GM19468 (cell line): ENCODE results near the gene PXT1.
"Not testable (repeated sequence)": the region's sequence is repeated elsewhere in the genome, so short reads cannot be mapped to it uniquely, and the experiment has no call there.

Experiments
- ATAC-seq: cut with Tn5 transposase; IDR thresholded peaks from one replicate; pipeline ENCODE4 v1.9.1; 2021; ENCODE audit warnings: mild to moderate bottlenecking, moderate library complexity, moderate number of reproducible peaks; ENCODE audit not compliant: unreplicated experiment; ENCODE audit errors: extremely low read depth

The PXT1 gene, protein sequence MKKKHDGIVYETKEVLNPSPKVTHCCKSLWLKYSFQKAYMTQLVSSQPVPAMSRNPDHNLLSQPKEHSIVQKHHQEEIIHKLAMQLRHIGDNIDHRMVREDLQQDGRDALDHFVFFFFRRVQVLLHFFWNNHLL

DNA sequence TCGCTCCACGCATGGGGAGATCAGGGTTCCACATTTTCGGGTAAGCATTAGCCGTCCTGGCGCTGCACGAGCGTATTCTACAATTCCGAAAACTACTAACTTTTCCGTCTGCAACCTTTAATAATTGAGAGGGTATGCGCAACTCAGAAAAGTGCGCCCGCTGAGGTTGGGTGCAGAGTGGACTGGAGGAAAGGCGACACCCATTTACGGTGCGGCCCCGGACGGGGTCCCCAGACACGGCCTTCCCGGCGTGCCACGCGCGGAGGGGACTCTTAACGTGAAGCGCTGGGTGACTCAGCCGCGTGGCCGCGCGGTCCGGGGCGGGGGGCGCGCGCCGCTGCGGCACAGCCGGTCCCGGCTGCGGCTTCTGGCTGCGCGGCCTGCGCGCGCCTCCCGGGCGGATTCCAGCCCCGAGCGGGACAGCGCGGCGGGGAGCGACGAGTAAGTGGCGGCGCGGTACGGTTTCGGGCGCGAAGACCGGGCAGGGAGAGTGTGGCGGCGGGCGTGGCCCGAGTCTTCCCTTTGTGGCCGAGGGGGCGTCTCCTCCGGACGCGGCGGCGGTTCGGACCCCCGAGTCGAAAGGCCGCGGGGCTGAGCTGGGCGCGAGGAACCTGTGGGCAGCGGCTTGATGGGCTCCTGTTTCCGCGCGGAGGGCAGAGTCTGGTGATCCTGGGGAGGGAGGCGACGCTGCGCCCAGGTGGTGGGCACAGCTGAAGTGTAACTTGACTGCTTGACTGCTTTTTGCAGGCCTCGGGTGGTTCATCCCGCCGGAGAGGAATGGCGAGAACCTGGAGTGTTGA lies at the start of gene PXT1, which contains the start of gene KCTD20:
Gene PXT1 (minus strand): TSS at position 184 of the 800 bp plus-strand sequence. CDS start 16,772 bp downstream, outside the sequence.
Gene KCTD20 (plus strand): TSS at position 330 of the 800 bp plus-strand sequence. CDS start 27,098 bp downstream, outside the sequence.
- ATAC-seq, result peak; percentile 61

DNA sequence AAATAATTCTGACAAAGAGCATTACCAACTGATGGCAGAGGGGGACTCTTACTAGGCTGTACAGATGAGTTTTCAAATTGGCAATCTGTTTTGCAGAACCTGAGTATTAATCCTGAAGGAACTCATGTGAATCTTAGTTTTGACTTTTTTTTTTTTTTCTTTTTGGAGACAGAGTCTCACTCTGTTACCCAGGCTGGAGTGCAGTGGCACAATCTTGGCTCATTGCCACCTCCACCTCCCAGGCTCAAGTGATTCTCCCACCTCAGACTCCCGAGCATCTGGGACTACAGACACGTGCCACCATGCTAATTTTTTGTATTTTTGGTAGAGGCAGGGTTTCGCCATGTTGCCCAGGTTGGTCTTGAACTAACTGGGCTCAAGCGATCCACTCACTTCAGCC lies 49.4 kb upstream of the PXT1 start:
- ATAC-seq, result no peak

DNA sequence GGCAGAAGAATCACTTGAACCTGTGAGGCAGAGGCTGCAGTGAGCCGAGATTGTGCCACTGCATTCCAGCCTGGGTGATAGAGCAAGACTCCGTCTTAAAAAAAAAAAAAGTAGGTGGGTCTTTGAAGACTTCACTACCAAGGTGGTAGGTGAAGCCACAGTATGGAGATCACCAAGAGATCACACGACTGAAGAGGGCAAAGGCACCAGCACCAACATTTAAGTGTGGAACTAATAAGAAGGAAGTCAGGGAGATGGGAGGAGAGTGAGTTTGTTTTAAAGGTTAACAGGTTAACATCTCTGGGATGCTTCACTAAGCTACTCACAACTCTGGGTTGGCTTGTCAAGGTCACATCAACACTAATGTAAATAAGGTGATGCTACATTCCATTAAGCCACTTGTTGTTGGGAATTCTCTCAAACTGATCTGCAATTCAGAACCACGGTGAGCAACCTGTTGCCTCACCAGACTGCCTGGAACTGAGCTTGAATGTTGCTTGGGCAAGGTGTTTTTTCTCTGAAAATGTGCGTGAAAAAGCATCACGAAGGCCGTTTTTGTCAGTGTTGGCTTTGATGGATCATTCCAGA lies 48.8 kb upstream of the PXT1 start:
- no peak for ATAC-seq

DNA sequence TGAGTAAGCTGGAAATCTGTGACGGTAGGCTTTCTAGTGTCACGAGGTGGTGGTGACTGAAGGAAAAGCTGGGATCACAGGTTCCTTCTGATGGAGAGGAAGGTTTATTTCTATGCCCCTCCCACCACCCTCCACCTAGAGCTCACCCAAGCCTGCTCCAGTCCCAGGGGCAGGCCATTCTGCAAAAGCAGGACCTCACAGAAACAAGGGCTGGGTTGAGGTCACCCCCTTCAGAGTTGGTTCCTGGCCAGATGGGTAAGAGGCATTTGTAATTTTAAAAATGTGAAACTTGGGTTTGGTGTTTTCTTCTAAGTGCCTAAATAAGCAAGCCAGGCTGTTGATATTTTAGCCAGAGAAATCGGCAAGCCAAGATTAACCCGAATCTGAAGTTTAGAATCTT lies 46.8 kb upstream of the PXT1 start:
- no peak for ATAC-seq

DNA sequence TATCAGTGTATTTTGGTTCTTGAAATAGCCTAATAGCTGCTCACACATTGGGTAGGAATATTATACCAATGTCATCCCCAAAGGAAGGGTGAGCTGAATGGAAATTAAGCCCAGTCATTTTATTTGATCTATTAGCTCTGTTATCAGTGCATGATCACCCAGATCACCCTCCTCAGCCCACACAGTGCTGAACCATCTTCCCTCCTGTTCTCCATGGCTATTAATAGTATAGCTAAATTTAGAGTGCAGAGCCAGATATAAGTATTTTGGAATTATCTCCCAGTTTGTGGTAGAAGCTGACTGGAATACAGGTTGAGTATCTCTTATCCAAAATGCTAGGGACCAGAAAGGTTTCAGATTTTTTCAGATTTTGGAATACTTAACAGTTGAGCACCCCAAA lies 45.6 kb upstream of the PXT1 start:
- no peak for ATAC-seq

DNA sequence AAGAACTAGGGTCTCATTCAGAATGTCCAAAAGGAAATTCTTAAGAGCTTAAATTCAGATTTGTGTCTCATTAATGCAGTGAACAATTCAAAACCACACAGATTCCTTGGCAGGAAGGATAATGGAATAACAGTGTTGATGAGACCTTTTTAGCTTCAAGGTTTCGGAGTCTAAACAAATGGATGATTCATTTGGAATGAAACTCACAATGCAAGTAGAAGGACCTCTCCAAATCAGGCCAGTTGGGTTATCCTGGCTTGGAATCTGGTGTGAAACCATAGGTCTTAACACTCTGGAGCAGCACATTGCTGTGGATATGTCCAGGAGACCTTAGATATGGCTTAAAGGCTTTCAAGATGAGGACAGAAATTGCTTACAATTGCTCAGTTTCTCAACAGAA lies 45.0 kb upstream of the PXT1 start:
- no peak for ATAC-seq

DNA sequence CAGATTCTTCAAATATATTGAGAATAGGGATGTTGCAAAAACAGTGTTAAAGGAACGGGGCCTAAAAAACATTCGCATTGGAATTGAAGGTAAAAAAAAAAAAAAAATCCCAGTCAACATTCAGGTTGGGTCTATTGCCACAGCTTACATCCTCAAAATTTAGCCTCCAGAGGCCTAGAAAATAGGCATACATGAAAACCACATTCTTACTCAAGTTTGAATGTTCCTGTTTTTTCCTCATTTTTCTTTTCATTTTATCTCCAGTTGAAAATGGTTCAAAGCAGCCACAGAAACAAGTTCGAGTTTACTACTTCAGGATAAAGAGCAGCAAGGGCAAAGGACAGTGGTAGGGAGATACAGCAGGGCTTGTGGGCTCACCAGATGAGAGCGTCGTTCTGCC lies 42.1 kb upstream of the PXT1 start:
- no peak for ATAC-seq

DNA sequence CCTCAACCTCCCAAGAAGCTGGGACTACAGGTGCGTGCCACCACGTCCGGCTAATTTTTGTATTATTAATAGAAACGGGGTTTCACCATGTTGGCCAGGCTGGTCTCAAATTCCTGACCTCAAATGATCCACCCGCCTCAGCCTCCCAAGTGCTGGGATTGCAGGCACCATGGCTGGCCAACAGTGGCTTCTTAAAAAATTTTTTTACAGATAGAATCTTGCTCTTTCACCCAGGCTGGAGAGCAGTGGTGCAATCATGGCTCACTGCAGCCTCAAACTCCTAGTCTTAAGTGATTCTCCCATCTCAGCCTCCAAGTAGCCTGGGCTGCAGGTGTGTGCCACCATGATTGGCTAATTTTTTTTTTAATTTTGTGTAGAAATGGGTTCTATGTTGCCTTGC lies 40.7 kb upstream of the PXT1 start:
- ATAC-seq, result not testable (repeated sequence)

DNA sequence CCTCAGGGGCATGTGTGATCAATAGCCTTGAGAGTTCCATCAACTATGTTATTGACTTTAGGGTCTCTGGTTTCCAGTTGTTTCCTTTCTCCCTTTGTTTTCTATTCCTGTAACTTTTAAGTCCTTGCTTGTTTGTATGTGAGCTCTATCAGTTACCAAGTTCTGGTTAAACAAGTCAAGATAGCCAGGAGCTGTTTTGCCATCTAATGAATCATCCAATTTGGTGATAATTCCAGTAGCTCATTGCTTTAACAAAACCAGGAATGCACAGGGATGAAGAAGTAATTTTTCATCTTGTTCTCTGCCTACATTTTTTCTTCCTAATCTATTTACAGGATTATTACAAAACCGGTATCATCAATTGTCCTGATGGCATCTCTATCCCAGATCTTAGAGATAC lies 36.6 kb upstream of the PXT1 start:
- no peak for ATAC-seq

DNA sequence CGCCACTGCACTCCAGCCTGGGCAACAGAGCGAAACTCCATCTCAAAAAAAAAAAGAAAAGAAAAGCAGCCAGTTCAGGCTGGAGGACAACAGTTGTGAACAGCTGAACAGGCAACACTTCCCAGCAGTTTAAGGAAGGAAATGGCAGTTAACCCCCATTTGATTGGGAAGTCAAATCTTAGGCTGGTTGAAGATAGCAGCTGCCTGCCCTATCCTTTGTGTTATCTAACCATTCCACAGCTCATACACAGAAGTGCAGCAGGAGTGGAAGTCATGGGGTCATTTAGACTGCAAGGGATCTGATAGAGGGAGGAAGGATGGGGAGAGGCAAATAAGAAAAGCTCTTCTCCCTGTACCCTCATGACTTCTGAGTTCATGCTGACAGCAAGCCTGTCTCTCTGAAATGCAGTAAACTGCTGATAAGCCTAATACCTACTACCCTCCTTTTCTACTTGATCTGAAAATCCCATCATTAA lies 35.4 kb upstream of the PXT1 start:
- ATAC-seq, result no peak

DNA sequence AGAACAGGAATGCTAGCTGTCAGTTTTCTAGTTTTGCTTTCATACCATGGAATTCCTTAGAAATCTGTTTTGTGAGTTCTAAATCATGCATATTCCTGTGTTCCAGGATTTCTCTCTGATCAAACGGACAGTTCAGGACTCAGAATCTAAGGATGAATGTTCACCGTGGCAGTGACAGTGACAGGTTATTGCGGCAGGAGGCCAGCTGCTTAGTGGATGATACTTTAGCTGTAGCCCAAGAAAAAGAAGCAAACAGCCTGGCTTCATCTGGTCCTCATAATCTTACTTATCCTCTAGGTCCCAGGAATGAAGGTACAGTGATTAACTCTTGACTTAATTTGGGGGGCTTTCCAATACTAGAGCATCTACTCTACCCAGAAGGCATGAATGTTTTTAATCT lies 27.3 kb upstream of the PXT1 start:
- no peak for ATAC-seq

DNA sequence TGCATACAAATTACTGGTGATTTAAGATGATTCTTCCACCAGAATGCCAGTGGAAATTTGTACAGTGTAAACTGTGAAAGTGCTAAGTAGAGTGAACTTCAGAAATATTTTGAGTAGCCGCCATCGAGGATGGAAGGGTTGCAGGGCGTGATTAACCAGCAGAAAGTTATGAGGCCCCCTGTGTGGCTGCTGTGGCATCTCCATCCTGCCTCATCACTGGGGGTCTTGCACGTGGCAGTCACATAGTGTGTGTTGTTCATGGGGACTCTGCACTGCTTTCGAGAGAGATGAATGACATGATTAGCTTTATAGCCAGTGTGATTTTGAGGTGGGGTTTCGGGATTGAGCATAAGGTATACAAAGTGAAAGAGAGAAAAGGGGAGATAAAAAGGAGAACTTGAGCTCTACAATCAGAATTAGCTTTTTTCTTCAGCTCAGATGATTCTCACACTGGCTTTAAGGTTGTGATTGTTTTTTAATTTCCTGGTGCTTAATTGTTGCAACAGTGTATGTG lies 26.6 kb upstream of the PXT1 start:
- no peak for ATAC-seq

DNA sequence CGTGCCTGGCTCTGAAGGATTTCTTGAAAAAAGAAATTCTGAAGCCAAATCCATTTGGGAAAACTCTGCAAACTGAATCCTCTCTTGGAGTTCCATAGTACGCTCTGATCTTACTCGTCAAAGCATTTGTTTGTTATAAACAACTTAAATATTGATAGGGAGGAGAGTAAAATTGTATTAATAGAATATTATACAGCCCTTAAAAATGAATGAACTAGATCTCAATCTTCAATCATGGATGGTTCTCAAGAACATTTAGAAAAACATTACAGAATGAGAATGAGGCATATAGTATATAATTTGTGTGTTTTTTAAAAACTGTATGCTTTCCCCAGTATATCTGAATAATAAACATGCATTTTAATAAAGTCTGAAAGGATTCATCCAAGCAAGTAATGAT lies 25.0 kb upstream of the PXT1 start:
- ATAC-seq, result no peak

DNA sequence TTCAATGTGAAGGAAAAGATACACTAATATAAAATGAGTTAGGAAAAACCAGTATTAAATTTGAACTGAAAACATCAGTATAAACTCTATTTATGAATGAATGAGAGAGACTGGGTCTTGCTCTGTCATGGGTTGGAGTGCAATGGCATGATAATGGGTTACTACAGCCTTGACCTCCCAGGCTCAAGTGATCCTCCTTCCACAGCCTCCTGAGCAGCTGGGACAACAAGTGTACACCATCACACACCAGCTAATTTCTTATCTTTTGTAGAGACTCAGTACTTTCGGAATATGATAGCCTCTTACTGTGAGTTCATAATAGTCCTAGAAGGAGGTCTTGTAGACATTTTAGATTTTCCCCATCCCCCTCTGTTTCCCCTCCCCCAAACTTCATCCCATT lies 21.6 kb upstream of the PXT1 start:
- no peak for ATAC-seq

DNA sequence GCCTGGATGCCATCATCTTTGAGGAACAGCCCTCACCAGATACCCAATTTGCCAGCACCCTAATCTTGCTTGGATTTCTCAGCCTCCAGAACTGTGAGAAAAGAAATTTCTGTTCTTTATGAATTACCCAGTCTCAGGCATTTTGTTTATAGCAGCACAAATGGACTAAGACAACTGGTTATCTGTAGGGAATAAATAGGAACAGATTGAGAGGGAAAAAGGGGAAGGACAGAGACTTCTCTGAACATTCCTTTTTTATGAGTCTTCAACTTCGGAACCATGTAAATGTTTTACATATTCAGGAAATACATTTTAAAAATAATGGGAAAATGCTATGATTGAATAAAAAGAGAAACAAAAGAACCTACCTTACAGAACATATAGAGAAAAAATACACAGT lies 21.0 kb upstream of the PXT1 start:
- ATAC-seq, result no peak

DNA sequence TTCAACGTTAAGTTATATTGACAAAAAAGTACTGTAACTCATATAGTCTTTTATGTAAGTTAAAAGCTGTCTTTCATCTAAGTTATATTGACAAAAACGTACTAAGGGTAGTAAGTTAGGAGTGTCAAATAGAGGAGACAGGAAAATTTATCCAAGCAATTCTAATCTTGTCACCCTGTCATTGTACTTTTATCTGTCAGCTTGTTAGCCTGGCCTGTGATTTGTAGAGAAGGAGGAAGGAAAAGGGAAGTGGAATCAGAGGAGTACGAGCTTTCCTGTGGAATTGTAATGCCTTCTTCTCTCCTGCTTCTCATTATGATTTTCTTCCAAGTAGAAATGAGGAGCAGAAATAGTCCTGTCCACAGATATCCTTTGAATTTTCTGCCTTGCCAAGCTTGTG lies 19.0 kb upstream of the PXT1 start:
- no peak for ATAC-seq

DNA sequence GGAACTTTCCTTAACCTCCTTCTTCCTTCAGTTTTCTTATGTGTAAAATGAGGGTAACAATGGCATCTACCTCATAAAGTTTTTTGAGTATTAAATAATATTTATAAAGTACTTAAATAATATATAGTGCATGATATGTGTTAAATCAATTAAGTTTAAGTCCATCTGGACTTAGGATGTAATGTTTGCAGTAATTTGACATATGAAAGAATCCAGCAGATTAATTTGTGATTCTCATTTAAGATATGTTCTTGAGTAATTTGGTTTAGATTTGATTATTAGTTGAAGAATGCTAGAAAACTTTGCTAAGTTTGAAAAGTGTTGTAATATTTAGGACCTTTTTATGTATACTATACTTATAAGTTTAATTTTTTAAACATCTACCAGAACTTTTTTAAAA lies 18.3 kb upstream of the PXT1 start:
- no peak for ATAC-seq

DNA sequence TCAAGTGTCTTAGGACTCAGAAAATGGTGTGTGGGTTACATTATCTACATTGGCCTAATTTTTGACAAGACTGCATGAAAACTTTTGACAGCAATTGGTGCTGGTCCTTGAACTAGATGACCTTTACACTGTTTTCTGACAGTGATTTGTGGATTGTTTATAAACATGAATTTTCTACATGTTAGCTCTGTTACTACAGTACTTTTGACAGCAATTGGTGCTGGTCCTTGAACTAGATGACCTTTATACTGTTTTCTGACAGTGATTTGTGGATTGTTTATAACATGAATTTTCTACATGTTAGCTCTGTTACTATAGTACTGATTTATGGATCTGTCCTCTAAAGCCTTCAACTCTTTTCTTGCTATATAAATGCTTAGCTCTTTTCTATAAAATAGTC lies 16.8 kb upstream of the PXT1 start:
- no peak for ATAC-seq

DNA sequence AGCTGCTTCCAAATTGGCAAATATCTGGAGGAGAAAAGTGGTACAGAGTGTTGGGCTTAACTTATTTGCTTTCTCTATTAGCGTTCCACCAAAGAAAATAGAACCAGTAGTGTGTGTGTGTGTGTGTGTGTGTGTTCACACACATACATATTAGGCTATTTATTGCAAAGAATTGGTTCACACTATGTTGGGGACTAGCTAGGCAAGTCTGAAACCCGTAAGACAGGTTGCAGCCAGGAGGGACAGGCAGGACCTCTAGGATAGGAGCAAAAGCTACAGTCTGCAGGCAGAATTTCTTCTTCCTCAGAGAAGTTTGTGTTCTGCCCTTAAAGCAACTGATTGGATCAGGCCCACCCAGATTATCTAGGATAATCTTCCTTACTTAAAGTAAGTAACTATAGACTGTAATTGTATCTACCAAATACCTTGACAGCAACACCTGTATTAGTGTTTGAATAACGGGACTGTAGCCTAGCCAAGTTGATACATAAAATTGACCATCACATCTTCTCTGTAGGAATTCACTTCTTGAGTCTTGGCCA lies 12.9 kb upstream of the PXT1 start:
- ATAC-seq, result no peak

DNA sequence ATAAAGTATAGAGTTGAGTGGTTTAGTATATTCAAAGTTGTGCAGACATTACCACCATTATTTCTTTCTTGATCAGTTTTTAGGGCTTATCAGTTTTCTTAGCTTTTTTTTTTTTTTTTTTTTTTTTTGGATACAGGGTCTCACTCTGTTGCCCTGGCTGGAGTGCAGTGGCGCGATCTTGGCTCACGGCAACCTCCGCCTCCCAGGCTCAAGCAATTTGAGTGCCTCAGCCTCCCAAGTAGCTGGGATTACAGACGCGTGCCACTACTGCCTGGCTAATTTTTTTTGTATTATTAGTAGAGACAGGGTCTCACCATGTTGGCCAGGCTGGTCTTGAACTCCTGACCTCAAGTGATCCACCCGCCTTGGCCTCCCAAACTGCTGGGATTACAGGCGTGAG lies 10.2 kb upstream of the PXT1 start:
- not testable (repeated sequence) for ATAC-seq

DNA sequence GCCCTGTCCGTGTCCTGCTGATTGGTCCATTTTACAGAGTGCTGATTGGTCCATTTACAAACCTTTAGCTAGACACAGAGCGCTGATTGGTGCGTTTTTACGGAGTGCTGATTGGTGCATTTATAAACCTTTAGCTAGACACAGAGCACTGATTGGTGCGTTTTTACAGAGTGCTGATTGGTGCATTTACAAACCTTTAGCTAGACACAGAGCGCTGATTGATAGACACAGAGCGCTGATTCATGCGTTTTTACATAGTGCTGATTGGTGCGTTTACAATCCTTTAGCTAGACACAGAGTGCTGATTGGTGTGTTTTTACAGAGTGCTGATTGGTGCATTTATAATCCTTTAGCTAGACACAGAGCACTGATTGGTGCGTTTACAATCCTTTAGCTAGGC lies 6.5 kb upstream of the PXT1 start:
- not testable (repeated sequence) for ATAC-seq
